Measurements from ENCODE around the gene MAPK10. TPM values are rescaled to one million over a fixed set of nuclear protein-coding genes. Genes with fewer than 3 reads are reported as not detected.
"Not testable (repeated sequence)": the region's sequence is repeated elsewhere in the genome, so short reads cannot be mapped to it uniquely, and the experiment has no call there.

MAPK10 gene
- total and polyA plus RNA-seq, 2 experiments from 2014 or later = 5.9 to 14.8 TPM

GRCh38 chr4:86032476-86033022, 327.3 kb downstream of the MAPK10 start:
- peak; percentile 63 for DNase-seq (ENCODE audit: low spot score)
- H2AFZ ChIP-seq = no peak overlapping the region

GRCh38 chr4:86031927-86032326, 327.9 kb downstream of the MAPK10 start:
- no peaks in the 10 kb centered on the region for H3K9me2 ChIP-seq (replicated peaks; ENCODE audit: insufficient read depth)
- H2AFZ ChIP-seq = no peak overlapping the region
- WGBS (ENCODE audit: low lambda C conversion rate, missing lambda C conversion rate) = 90% methylated on average over 3 of the region's 3 CpGs
- H3K79me2 ChIP-seq = no peaks in the 10 kb centered on the region
- H3K27me3 ChIP-seq = no peaks in the 10 kb centered on the region
- TF ChIP-seq EZH2 (IDR thresholded peaks at IDR 0.05; ENCODE audit: borderline replicate concordance) = no peak
- no peak for TF ChIP-seq EZH2phosphoT487 (IDR thresholded peaks at IDR 0.05; ENCODE audit: low read depth, severe bottlenecking, unreplicated experiment)
- TF ChIP-seq CTCF (IDR thresholded peaks at IDR 0.05; ENCODE audit: poor library complexity) = no peak
- no peaks in the 10 kb centered on the region for H3K9me3 ChIP-seq (ENCODE audit: low read depth)
- no peak overlapping the region for H3K4me3 ChIP-seq
- DNase-seq (ENCODE audit: low spot score) = no peak
- no peaks in the 10 kb centered on the region for H3K36me3 ChIP-seq (replicated peaks; ENCODE audit: insufficient read depth, low read depth)
- peaks cover 9% of the 10 kb centered on the region for H3K4me1 ChIP-seq (ENCODE audit: insufficient read depth)
- H4K20me1 ChIP-seq (ENCODE audit: insufficient read depth, poor library complexity, severe bottlenecking) = no peaks in the 10 kb centered on the region
- H3K27ac ChIP-seq = no peak overlapping the region
- H3K4me2 ChIP-seq = no peak overlapping the region

More at GRCh38 chr4:86032476-86033022, 327.3 kb downstream of the MAPK10 start:
- no peak overlapping the region for H3K4me3 ChIP-seq
- peaks cover 9% of the 10 kb centered on the region for H3K4me1 ChIP-seq (ENCODE audit: insufficient read depth)
- peak overlapping the region; percentile 34 for H3K4me2 ChIP-seq
- H3K27ac ChIP-seq = peak overlapping the region; percentile 71
- H3K9me3 ChIP-seq (ENCODE audit: low read depth) = no peaks in the 10 kb centered on the region
- 28% methylated on average over 4 of the region's 4 CpGs for WGBS (ENCODE audit: low lambda C conversion rate, missing lambda C conversion rate)
- no peaks in the 10 kb centered on the region for H3K9me2 ChIP-seq (replicated peaks; ENCODE audit: insufficient read depth)
- TF ChIP-seq EZH2phosphoT487 (IDR thresholded peaks at IDR 0.05; ENCODE audit: low read depth, severe bottlenecking, unreplicated experiment) (no peak), EZH2 (IDR thresholded peaks at IDR 0.05; ENCODE audit: borderline replicate concordance) (no peak), CTCF (IDR thresholded peaks at IDR 0.05; ENCODE audit: poor library complexity) (no peak)
- no peaks in the 10 kb centered on the region for H3K79me2 ChIP-seq
- no peaks in the 10 kb centered on the region for H3K36me3 ChIP-seq (replicated peaks; ENCODE audit: insufficient read depth, low read depth)
- no peaks in the 10 kb centered on the region for H4K20me1 ChIP-seq (ENCODE audit: insufficient read depth, poor library complexity, severe bottlenecking)
- no peaks in the 10 kb centered on the region for H3K27me3 ChIP-seq

GRCh38 chr4:86026720-86027119, 333.1 kb downstream of the MAPK10 start:
- 88% methylated on average over 8 of the region's 8 CpGs for WGBS (ENCODE audit: low lambda C conversion rate, missing lambda C conversion rate)
- no peaks in the 10 kb centered on the region for H3K9me2 ChIP-seq (replicated peaks; ENCODE audit: insufficient read depth)
- H4K20me1 ChIP-seq (ENCODE audit: insufficient read depth, poor library complexity, severe bottlenecking) = no peaks in the 10 kb centered on the region
- no peak overlapping the region for H2AFZ ChIP-seq
- TF ChIP-seq EZH2 (IDR thresholded peaks at IDR 0.05; ENCODE audit: borderline replicate concordance) (no peak), EZH2phosphoT487 (IDR thresholded peaks at IDR 0.05; ENCODE audit: low read depth, severe bottlenecking, unreplicated experiment) (no peak), CTCF (IDR thresholded peaks at IDR 0.05; ENCODE audit: poor library complexity) (no peak)
- H3K9me3 ChIP-seq (ENCODE audit: low read depth) = no peaks in the 10 kb centered on the region
- no peaks in the 10 kb centered on the region for H3K4me1 ChIP-seq (ENCODE audit: insufficient read depth)
- no peaks in the 10 kb centered on the region for H3K27me3 ChIP-seq
- no peaks in the 10 kb centered on the region for H3K36me3 ChIP-seq (replicated peaks; ENCODE audit: insufficient read depth, low read depth)
- H3K79me2 ChIP-seq = no peaks in the 10 kb centered on the region
- no peak overlapping the region for H3K4me3 ChIP-seq
- no peak overlapping the region for H3K4me2 ChIP-seq
- H3K27ac ChIP-seq = no peak overlapping the region
- DNase-seq (ENCODE audit: low spot score) = no peak

DNA sequence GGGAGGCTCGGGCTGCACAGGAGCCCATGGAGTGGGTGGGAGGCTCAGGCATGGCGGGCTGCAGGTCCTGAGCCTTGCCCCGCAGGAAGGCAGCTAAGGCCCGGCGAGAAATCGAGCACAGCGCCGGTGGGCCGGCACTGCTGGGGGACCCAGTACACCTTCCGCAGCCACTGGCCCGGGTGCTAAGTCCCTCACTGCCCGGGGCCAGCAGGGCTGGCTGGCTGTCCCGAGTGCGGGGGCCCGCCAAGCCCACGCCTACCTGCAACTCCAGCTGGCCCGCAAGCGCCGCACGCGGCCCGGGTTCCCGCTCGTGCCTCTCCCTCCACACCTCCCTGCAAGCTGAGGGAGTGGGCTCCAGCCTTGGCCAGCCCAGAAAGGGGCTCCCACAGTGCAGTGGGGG, 338.2 kb downstream of the MAPK10 start:
- H3K27ac ChIP-seq; H3K9me2 ChIP-seq (replicated peaks; ENCODE audit: insufficient read depth); H3K9me3 ChIP-seq (ENCODE audit: low read depth); H3K4me3 ChIP-seq; DNase-seq (ENCODE audit: low spot score); H3K4me1 ChIP-seq (ENCODE audit: insufficient read depth); H2AFZ ChIP-seq; H3K79me2 ChIP-seq; H3K27me3 ChIP-seq; H3K4me2 ChIP-seq; H3K36me3 ChIP-seq (replicated peaks; ENCODE audit: insufficient read depth, low read depth); H4K20me1 ChIP-seq (ENCODE audit: insufficient read depth, poor library complexity, severe bottlenecking): not testable (repeated sequence)
- 100% methylated on average over 7 of the region's 24 CpGs for WGBS (ENCODE audit: low lambda C conversion rate, missing lambda C conversion rate)

Measured in hepatocyte (in vitro differentiated cells).